Thoracic aorta (tissue), 2 donors: ENCODE data around the gene ANKRD22. TPM values are rescaled to one million over a fixed set of nuclear protein-coding genes. Genes with fewer than 3 reads are reported as not detected.
"Not testable (repeated sequence)": the region's sequence is repeated elsewhere in the genome, so short reads cannot be mapped to it uniquely, and the experiment has no call there.

Experiments used
- ATAC-seq: fragments of 150-250 bp; one replicate; pipeline ENCODE4 v1.8.0; 2017; ENCODE audit warnings: low read depth; ENCODE audit not compliant: insufficient number of reproducible peaks, low FRiP score
- DNase-seq: peaks from one replicate; pipeline ENCODE4 v3.0.0-alpha.2; 2020; ENCODE audit warnings: low spot score
- H3K27ac ChIP-seq, 2 donors: fragments of 200-600 bp; sonication (generic); 1 replicate in 1 of 2; 2 replicates in 1 of 2; pipeline ENCODE4 v1.5.1; 2016; ENCODE audit warnings: mild to moderate bottlenecking in 2 of 2, moderate library complexity in 2 of 2
- H3K27me3 ChIP-seq: fragments of 200-600 bp; sonication (generic); replicated peaks from 2 replicates; pipeline ENCODE4 v1.6.0; 2016; ENCODE audit warnings: mild to moderate bottlenecking; ENCODE audit not compliant: insufficient read depth
- H3K36me3 ChIP-seq: fragments of 200-600 bp; sonication (generic); one replicate; pipeline ENCODE4 v1.5.1; 2016
- H3K4me1 ChIP-seq, 2 donors: fragments of 200-600 bp; sonication (generic); 1 replicate in 1 of 2; 2 replicates in 1 of 2; pipeline versions ENCODE4 v1.5.1 to v1.6.0; 2016; ENCODE audit warnings: low read depth in 2 of 2, mild to moderate bottlenecking in 1 of 2; ENCODE audit not compliant: control insufficient read depth in 1 of 2
- H3K4me3 ChIP-seq: fragments of 200-600 bp; sonication (generic); 2 replicates; pipeline ENCODE4 v1.5.1; 2016; ENCODE audit warnings: mild to moderate bottlenecking
- H3K9me3 ChIP-seq: fragments of 200-600 bp; sonication (generic); 2 replicates; pipeline ENCODE4 v1.5.1; 2016
- total RNA-seq, 2 donors: library from RNA; depleted of rRNA; stranded (reverse); fragments of >200 nt; gene quantifications; one replicate each; pipeline versions ENCODE4 v1.1.0 to v1.2.3, GENCODE V29; 2016
- TF ChIP-seq, protein P1 (sequence below): fragments of 200-600 bp; sonication (generic); IDR thresholded peaks from one replicate; pipeline ENCODE4 v1.5.1; 2019; ENCODE audit warnings: antibody characterized with exemption

Gene ANKRD22
- total RNA-seq, 2 donors from 2014 or later = not detected

- H3K4me3 ChIP-seq = no peak overlapping the region
- TF ChIP-seq, protein P1, sequence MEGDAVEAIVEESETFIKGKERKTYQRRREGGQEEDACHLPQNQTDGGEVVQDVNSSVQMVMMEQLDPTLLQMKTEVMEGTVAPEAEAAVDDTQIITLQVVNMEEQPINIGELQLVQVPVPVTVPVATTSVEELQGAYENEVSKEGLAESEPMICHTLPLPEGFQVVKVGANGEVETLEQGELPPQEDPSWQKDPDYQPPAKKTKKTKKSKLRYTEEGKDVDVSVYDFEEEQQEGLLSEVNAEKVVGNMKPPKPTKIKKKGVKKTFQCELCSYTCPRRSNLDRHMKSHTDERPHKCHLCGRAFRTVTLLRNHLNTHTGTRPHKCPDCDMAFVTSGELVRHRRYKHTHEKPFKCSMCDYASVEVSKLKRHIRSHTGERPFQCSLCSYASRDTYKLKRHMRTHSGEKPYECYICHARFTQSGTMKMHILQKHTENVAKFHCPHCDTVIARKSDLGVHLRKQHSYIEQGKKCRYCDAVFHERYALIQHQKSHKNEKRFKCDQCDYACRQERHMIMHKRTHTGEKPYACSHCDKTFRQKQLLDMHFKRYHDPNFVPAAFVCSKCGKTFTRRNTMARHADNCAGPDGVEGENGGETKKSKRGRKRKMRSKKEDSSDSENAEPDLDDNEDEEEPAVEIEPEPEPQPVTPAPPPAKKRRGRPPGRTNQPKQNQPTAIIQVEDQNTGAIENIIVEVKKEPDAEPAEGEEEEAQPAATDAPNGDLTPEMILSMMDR = no peak
- H3K9me3 ChIP-seq = no peaks in the 10 kb centered on the region
Observed at GRCh38 chr10:88888810-88889445, 37.3 kb upstream of the ANKRD22 start.

GRCh38 chr10:88886557-88886956 lies 34.9 kb upstream of the ANKRD22 start:
- H3K27ac ChIP-seq = no peak overlapping the region
- no peaks in the 10 kb centered on the region for H3K36me3 ChIP-seq
- H3K9me3 ChIP-seq = no peaks in the 10 kb centered on the region
- DNase-seq (no peak), ATAC-seq (no peak)
- no peak overlapping the region for H3K4me3 ChIP-seq
- H3K4me1 ChIP-seq = peaks cover 0 to 9% of the 10 kb centered on the region in 2 donors
- TF ChIP-seq, protein P1 = no peak
- H3K27me3 ChIP-seq = no peaks in the 10 kb centered on the region

More at GRCh38 chr10:88888810-88889445, 37.3 kb upstream of the ANKRD22 start:
- Histone ChIP-seq H3K36me3 (no peaks in the 10 kb centered on the region), H3K27me3 (no peaks in the 10 kb centered on the region), H3K4me1 (no peaks in the 10 kb centered on the region), H3K27ac (no peak overlapping the region)
- DNase-seq (no peak), ATAC-seq (no peak)

DNA sequence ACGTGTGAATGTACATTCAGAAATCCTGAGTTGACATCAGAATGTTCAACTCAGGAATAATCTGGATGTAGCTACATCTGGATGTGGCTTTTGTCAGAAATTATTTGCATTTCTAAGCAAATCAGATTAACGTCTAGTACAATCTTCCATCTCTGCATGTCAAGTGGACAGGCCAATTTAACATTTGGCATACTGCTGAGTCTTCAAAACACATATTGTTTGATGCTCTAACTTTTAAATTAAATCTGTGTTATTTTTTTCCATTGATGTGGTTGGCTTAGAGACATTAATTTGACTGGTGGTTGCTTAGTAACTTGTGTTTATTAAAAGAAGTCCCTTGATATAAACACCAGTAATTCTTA lies 31.8 kb upstream of the ANKRD22 start:
- ATAC-seq (no peak), DNase-seq (no peak)
- H3K9me3 ChIP-seq = no peaks in the 10 kb centered on the region
- TF ChIP-seq, protein P1 = no peak
- H3K36me3 ChIP-seq = no peaks in the 10 kb centered on the region
- peaks cover 0 to 23% of the 10 kb centered on the region in 2 donors for H3K4me1 ChIP-seq
- H3K27me3 ChIP-seq = no peaks in the 10 kb centered on the region
- H3K4me3 ChIP-seq = no peak overlapping the region
- no peak overlapping the region for H3K27ac ChIP-seq

GRCh38 chr10:88882646-88883447 lies 31.2 kb upstream of the ANKRD22 start:
- H3K27ac ChIP-seq = peak overlapping the region in 1 of 2 donors; percentile 29
- not testable (repeated sequence) for H3K9me3 ChIP-seq, H3K4me3 ChIP-seq, H3K27me3 ChIP-seq, ATAC-seq, H3K36me3 ChIP-seq, DNase-seq
- peaks cover 0 to 23% of the 10 kb centered on the region in 2 donors for H3K4me1 ChIP-seq

- Histone ChIP-seq H3K4me3 (no peak overlapping the region), H3K27ac (peak overlapping the region in 1 of 2 donors; percentile 29), H3K27me3 (no peaks in the 10 kb centered on the region), H3K36me3 (no peaks in the 10 kb centered on the region), H3K9me3 (no peaks in the 10 kb centered on the region), H3K4me1 (peaks cover 0 to 23% of the 10 kb centered on the region in 2 donors)
- DNase-seq = no peak
- TF ChIP-seq, protein P1 = no peak
- ATAC-seq = no peak
Observed at GRCh38 chr10:88881922-88882645, 30.4 kb upstream of the ANKRD22 start.
